HTR-8/SVneo (cell line): Measurements from ENCODE around the gene DCP1A.

Experiments
- DNase-seq: peaks from one replicate; pipeline ENCODE4 v3.0.0; 2011; ENCODE audit warnings: low spot score, mixed read lengths; ENCODE audit not compliant: insufficient read length
- FAIRE-seq: peaks from 2 replicates; lab custom pipeline; 2011; peaks lifted over from hg19 to GRCh38; lab: Jason Lieb, UNC

DCP1A gene

GRCh38 chr3:53252096-53252946 is 95.0 kb downstream of the DCP1A start:
- no peak for DNase-seq
- no peak for FAIRE-seq

DNA sequence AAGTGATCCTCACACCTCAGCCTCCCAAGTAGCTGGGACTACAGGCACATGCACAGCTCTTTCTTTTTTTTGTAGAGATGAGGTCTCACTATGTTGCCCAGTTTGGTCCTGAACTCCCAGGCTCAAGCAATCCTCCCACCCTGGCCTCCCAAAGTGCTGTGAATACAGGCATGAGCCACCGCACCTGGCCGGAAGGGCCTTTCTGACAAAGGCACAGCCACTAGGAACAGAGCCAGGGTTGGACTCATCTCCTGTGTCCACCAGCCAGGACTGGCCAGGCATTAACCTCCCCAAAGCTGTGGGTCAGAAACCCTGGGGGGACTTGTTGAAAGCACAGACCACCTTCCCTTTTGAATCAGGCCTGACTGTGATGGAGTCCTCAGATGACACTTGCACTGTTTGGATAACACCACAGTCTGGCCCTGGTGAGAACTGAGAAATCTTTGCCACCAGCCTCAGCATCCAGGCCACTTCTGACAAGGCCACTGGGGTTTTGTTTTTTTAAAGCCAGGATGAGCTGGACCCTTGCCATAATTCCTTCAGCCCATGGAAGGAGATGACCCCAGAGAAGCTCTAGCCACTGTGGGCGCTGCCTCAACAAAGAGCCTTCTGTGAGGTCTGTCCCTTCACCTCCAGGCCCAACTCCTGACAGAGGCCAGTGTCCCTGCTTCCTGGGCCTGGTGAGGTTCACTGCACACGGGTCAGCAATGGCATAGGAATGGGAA is 96.3 kb downstream of the DCP1A start:
- FAIRE-seq (no peak), DNase-seq (no peak)

DNA sequence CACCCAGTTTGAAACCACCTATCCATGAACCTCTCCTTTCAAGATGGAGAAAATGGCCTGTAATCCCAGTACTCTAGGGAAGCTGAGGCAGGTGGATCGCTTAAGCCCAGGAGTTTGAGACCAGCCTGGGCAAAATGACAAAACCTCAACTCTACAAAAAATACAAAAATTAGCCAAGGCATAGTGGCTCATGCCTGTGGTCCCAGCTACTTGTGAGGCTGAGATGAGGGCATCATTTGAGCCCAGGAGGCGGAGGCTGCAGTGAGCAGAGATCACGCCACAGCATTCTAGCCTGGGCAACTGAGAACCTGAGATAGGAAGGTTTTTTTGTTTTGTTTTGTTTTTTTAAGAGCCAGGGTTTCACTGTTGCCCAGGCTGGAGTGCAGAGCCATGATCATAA is 96.9 kb downstream of the DCP1A start:
- FAIRE-seq (no peak), DNase-seq (no peak)

- FAIRE-seq: no peak
- no peak for DNase-seq
Measured at GRCh38 chr3:53248161-53248560, 99.2 kb downstream of the DCP1A start.

GRCh38 chr3:53247619-53248018 is 99.7 kb downstream of the DCP1A start:
- no peak for DNase-seq
- FAIRE-seq: no peak

DNA sequence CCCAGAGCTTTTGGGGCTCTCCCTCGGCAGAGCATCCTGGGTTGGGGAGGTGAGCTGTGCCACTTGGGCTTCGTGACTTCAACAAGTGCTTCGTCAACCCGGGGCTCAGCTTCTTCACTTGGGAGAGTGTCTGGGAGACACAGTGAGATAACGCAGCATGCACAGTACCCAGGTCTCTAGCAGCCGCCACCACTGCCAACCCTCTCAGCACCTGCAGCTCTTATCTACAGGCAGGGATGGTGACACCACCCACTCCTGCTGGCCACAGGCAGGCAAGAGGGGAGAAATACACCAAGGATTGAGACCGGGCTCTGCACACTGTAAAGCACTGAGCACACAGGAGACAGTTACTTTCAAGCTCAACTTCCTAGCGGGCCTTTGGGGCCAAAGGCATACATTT is 103.1 kb downstream of the DCP1A start:
- DNase-seq (no peak), FAIRE-seq (no peak)

DNA sequence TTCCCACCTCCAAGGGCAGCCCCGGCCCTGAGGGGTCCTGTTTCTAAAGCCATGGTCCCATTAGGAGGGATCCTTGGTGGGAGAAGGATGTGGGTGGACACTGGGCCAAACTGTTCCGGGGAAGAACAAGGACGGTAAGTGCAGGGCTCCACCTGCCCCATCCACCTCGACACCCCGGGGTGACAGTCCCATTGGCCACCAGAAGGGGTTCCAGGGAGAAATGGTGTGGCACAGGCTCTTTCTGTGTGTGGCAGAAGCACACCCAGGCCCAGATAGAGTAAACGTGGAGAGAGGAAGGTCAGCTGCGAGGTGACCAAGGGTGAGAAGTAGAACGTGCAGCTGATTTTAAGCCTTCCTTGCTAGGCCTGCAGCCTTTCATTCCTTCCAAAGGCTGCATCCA is 103.6 kb downstream of the DCP1A start:
- DNase-seq: no peak
- no peak for FAIRE-seq

GRCh38 chr3:53243165-53243564 is 104.2 kb downstream of the DCP1A start:
- FAIRE-seq: no peak
- DNase-seq: no peak

- no peak for DNase-seq
- FAIRE-seq: no peak
Measured at GRCh38 chr3:53242642-53243041, 104.7 kb downstream of the DCP1A start.

DNA sequence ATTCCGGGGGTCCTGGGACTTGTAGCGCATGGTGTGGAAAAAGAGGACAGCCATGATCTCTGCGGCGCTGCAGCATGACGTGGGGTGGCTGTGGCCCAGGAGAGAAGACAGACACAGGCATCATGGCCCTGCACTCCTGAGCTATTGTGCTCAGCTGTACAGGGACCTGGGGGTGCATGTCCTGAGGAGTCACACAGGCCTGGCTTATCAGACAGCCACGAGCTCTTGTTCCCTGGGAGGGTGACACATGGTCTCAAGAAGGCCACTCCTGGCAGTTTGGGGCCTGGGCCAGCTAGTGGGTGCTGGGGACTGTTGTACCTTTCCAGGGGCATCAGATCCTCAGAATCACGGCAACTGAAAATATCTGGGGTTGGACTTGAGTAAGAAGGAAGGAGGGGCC is 105.2 kb downstream of the DCP1A start:
- no peak for FAIRE-seq
- DNase-seq: no peak

GRCh38 chr3:53240989-53241972 is 106.1 kb downstream of the DCP1A start:
- FAIRE-seq (no peak), DNase-seq (no peak)

- FAIRE-seq: no peak
- DNase-seq: no peak
Measured at GRCh38 chr3:53239800-53240199, 107.5 kb downstream of the DCP1A start.

DNA sequence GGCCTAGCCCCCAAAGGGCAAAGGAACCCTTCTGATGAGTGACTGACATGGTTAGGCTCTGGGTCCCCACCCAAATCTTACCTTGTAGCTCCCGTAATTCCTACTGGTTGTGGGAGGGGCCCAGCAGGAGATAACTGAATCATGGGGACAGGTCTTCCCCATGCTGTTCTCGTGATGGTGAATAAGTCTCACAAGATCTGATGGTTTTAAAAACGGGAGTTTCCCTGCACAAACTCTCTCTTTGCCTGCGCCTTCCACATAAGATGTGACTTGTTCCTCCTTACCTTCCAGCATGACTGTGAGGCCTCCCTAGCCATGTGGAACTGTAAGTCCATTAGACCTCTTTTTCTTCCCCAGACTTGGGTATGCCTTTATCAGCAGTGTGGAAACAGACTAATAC is 108.5 kb downstream of the DCP1A start:
- no peak for FAIRE-seq

DNA sequence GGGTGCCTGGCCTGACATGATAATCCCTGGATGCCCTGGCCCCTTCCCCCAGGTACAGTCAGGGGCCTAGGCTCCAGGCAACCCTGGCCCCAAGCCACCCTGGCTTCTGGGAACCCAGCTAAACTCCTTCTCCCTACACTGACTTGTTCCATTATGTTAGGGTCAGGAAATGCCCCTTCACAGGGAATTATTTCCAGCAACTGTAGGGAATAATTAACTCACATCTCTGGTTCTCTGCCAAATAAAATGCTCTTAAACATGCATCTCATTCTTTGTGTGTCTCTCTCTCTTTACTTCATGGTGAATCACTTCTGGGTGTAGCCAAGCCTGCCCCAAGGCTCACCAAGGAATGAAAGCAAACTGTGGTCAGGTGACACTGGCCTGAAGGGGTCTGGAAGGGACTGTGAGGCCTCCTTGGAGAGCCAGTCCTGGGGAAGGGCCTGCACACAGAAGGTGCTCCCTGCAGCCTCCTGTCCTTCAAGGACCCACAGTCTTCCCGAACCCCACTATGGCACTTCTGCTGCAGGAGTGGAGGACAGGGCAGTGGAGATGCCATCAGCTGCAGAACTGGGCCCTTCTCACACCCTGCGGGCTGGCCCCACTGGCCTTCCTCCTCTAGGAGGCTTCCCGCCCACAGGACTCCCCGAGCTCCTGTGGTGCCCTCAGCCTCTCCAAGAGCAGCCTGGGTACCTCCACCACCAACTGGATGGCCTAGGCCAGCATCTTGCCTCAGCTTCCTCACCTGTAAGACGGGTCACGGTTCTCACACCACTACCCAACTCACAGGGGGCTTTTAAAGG is 109.1 kb downstream of the DCP1A start:
- peak; percentile 84 for DNase-seq
- peak; percentile 93 for FAIRE-seq

More for the DNA sequence above, 108.5 kb downstream of the DCP1A start:
- DNase-seq: no peak

DNA sequence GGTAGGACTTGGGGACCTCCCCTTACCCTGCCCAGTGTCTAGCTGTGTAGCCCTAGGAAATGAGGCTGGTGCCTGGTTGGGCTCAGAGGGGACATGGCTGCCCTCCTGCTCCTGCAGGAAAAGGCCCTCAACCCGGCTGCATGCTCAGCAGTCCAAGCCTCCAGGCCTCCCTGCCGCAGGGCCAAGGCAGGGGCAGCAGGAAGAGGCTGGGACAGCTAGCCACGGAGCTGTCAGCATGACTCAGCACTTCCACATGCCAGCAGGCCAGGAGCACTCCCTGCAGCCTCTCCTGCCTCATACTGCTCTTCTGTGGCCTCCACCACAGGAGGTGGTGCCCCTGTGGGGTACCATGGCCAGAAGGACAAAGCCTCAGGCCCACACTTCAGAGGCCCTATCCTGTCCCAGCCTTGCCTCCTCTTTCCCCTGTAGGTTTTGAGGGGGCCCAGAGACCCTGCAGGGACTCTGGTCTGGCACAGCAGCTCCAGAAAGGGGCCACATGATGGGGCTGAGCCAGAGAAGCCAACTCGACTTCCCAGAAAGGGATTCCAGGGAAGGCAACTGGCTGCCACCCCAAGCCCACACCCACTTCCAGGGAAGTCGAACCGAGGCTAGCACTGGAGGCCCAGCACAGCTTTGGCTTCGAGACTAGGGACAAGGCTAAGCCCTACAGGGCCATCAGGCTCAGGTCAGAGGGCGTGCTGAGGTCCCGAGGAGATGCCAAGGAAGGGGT is 111.1 kb downstream of the DCP1A start:
- DNase-seq: peak; percentile 82
- peak; percentile 88 for FAIRE-seq

GRCh38 chr3:53235545-53235944 is 111.8 kb downstream of the DCP1A start:
- FAIRE-seq (no peak), DNase-seq (no peak)

GRCh38 chr3:53234841-53235232 is 112.5 kb downstream of the DCP1A start:
- FAIRE-seq: peak; percentile 9
- DNase-seq: no peak

- no peak for DNase-seq
- FAIRE-seq: peak; percentile 9
Measured at GRCh38 chr3:53234130-53234840, 113.1 kb downstream of the DCP1A start.
